H9 (cell line): Measurements from ENCODE around the gene LRCH1. TPM values are rescaled to one million over a fixed set of nuclear protein-coding genes. Genes with fewer than 3 reads are reported as not detected.

ENCODE experiments used
- DNase-seq: peaks from one replicate; pipeline ENCODE4 v3.0.0-alpha.2; 2017
- H2AFZ ChIP-seq: one replicate; pipeline ENCODE4 v1.6.1; 2013; ENCODE audit warnings: mild to moderate bottlenecking, low read length, control low read depth, moderate library complexity
- H2AK5ac ChIP-seq: 2 replicates; pipeline ENCODE4 v1.6.1; 2013; ENCODE audit warnings: low read length, control low read depth, mixed read lengths; ENCODE audit not compliant: insufficient read length
- H2BK120ac ChIP-seq: one replicate; pipeline ENCODE4 v1.6.1; 2013; ENCODE audit warnings: low read depth, mild to moderate bottlenecking, low read length, control low read depth, inconsistent platforms; ENCODE audit not compliant: poor library complexity, severe bottlenecking
- H2BK12ac ChIP-seq: 2 replicates; pipeline ENCODE4 v1.6.1; 2013; ENCODE audit warnings: low read length, control low read depth, mixed read lengths, low read depth; ENCODE audit not compliant: insufficient read length
- H2BK15ac ChIP-seq: 2 replicates; pipeline ENCODE4 v1.6.1; 2013; ENCODE audit warnings: low read depth, low read length, control low read depth
- H2BK20ac ChIP-seq: one replicate; pipeline ENCODE4 v1.6.1; 2013; ENCODE audit warnings: low read depth, mild to moderate bottlenecking, low read length, control low read depth, inconsistent platforms; ENCODE audit not compliant: poor library complexity, severe bottlenecking
- H2BK5ac ChIP-seq: 2 replicates; pipeline ENCODE4 v1.6.1; 2013; ENCODE audit warnings: low read length, control low read depth, mixed read lengths; ENCODE audit not compliant: insufficient read length
- H3K14ac ChIP-seq: 2 replicates; pipeline ENCODE4 v1.6.1; 2013; ENCODE audit warnings: low read length, control low read depth; ENCODE audit not compliant: insufficient read depth
- H3K18ac ChIP-seq: 2 replicates; pipeline ENCODE4 v1.6.1; 2013; ENCODE audit warnings: low read depth, mild to moderate bottlenecking, mixed read lengths, low read length, control low read depth; ENCODE audit not compliant: insufficient read length
- H3K23ac ChIP-seq: 2 replicates; pipeline ENCODE4 v1.6.1; 2013; ENCODE audit warnings: low read length, control low read depth, mixed read lengths, low read depth; ENCODE audit not compliant: insufficient read length
- H3K23me2 ChIP-seq: 2 replicates; pipeline ENCODE4 v1.6.1; 2013; ENCODE audit warnings: low read depth, mild to moderate bottlenecking, mixed read lengths, low read length, control low read depth; ENCODE audit not compliant: insufficient read length, poor library complexity, severe bottlenecking
- H3K27ac ChIP-seq: 2 replicates; pipeline ENCODE4 v1.5.1; 2013; ENCODE audit warnings: low read length, control low read depth, mixed read lengths, low read depth; ENCODE audit not compliant: insufficient read length
- H3K27me3 ChIP-seq: 2 replicates; pipeline ENCODE4 v1.6.1; 2013; ENCODE audit warnings: low read length, control low read depth, inconsistent platforms; ENCODE audit not compliant: insufficient read depth
- H3K4ac ChIP-seq: 2 replicates; pipeline ENCODE4 v1.6.1; 2013; ENCODE audit warnings: low read depth, mild to moderate bottlenecking, control low read depth, inconsistent platforms, low read length, moderate library complexity
- H3K4me1 ChIP-seq: 2 replicates; pipeline ENCODE4 v1.6.1; 2013; ENCODE audit warnings: low read length, control low read depth, inconsistent platforms; ENCODE audit not compliant: insufficient read depth
- H3K4me2 ChIP-seq: 2 replicates; pipeline ENCODE4 v1.6.1; 2013; ENCODE audit warnings: low read length, control low read depth, mixed read lengths; ENCODE audit not compliant: insufficient read length, insufficient read depth
- H3K56ac ChIP-seq: 2 replicates; pipeline ENCODE4 v1.6.1; 2013; ENCODE audit warnings: low read depth, mild to moderate bottlenecking, mixed read lengths, low read length, control low read depth; ENCODE audit not compliant: insufficient read length
- H3K79me1 ChIP-seq: 2 replicates; pipeline ENCODE4 v1.6.1; 2013; ENCODE audit warnings: low read depth, mild to moderate bottlenecking, moderate library complexity, low read length, control low read depth, inconsistent platforms; ENCODE audit not compliant: insufficient read depth, poor library complexity, severe bottlenecking
- H3K79me2 ChIP-seq: 2 replicates; pipeline ENCODE4 v1.6.1; 2013; ENCODE audit warnings: low read length, control low read depth, inconsistent platforms; ENCODE audit not compliant: insufficient read depth
- H3K9ac ChIP-seq: 2 replicates; pipeline ENCODE4 v1.6.1; 2013; ENCODE audit warnings: low read length, control low read depth, mixed read lengths; ENCODE audit not compliant: insufficient read length; ENCODE audit errors: extremely low read depth
- H3K9me3 ChIP-seq: one replicate; pipeline ENCODE4 v1.6.1; 2013; ENCODE audit warnings: low read depth, low read length, inconsistent platforms; ENCODE audit not compliant: control insufficient read depth
- H3T11ph ChIP-seq: one replicate; pipeline ENCODE4 v1.6.1; 2013; ENCODE audit warnings: mild to moderate bottlenecking, low read length, control low read depth, inconsistent platforms
- H4K20me1 ChIP-seq: one replicate; pipeline ENCODE4 v1.6.1; 2013; ENCODE audit not compliant: control insufficient read depth, insufficient read length, insufficient read depth
- H4K5ac ChIP-seq: 2 replicates; pipeline ENCODE4 v1.6.1; 2013; ENCODE audit warnings: low read depth, mild to moderate bottlenecking, mixed read lengths, low read length, control low read depth; ENCODE audit not compliant: insufficient read length
- H4K8ac ChIP-seq: replicated peaks from 2 replicates; pipeline ENCODE4 v1.6.1; 2013; ENCODE audit warnings: low read length, control low read depth, mixed read lengths, low read depth; ENCODE audit not compliant: insufficient read length
- H4K91ac ChIP-seq: 2 replicates; pipeline ENCODE4 v1.6.1; 2013; ENCODE audit warnings: low read depth, mild to moderate bottlenecking, moderate library complexity, mixed read lengths, low read length, control low read depth; ENCODE audit not compliant: insufficient read length
- H3K27ac Mint-ChIP-seq, 3 experiments: 2 replicates in 2 of 3; 3 replicates in 1 of 3; pipeline ENCODE4 v1.8.0; 2020 to 2021; ENCODE audit warnings: mixed read lengths in 3 of 3, mild to moderate bottlenecking in 1 of 3, moderate library complexity in 1 of 3
- H3K27me3 Mint-ChIP-seq: 2 replicates; pipeline ENCODE4 v1.8.0; 2021; ENCODE audit warnings: low read depth, mild to moderate bottlenecking, moderate library complexity, mixed read lengths
- H3K36me3 Mint-ChIP-seq, 3 experiments: 2 replicates in 2 of 3; 3 replicates in 1 of 3; pipeline ENCODE4 v1.8.0; 2020 to 2021; ENCODE audit warnings: low read depth in 3 of 3, mixed read lengths in 3 of 3; ENCODE audit not compliant: insufficient read depth in 1 of 3
- H3K4me1 Mint-ChIP-seq, 2 experiments: 2 replicates each; pipeline ENCODE4 v1.8.0; 2020; ENCODE audit warnings: mixed read lengths in 2 of 2
- H3K4me3 Mint-ChIP-seq, 2 experiments: 2 replicates in 1 of 2; 3 replicates in 1 of 2; pipeline ENCODE4 v1.8.0; 2020 to 2021; ENCODE audit warnings: mild to moderate bottlenecking in 2 of 2, mixed read lengths in 2 of 2, moderate library complexity in 1 of 2
- H3K9me3 Mint-ChIP-seq, 2 experiments: 2 replicates in 1 of 2; 3 replicates in 1 of 2; pipeline ENCODE4 v1.8.0; 2020; ENCODE audit warnings: mild to moderate bottlenecking in 2 of 2, mixed read lengths in 2 of 2, moderate library complexity in 1 of 2
- CTCF ChIP-seq: fragments of 200-600 bp; sonication (generic); conservative IDR thresholded peaks from 3 replicates; pipeline ENCODE4 v1.8.0; 2021; ENCODE audit warnings: antibody characterized with exemption, mild to moderate bottlenecking
- WGBS: extraction: QIAGEN DNeasy Blood & Tissue Kit; methylation state at CpG from one replicate; pipeline ENCODE4 v1.1.7; 2013; ENCODE audit warnings: missing lambda C conversion rate, low lambda C conversion rate, mixed read lengths; ENCODE audit not compliant: insufficient read length; ENCODE audit errors: extremely low coverage; 5-methylcytosine and 5-hydroxymethylcytosine counted together
- total RNA-seq: library from RNA; stranded (reverse); gene quantifications from 2 replicates; pipeline ENCODE4 v1.2.1, GENCODE V29; 2021

The LRCH1 gene
- total RNA-seq, 1 experiment from 2014 or later: 8.0 TPM

GRCh38 chr13:46717856-46718255 lies 164.9 kb downstream of the LRCH1 start:
- no peak overlapping the region for H3K27ac ChIP-seq
- H2AFZ ChIP-seq: no peak overlapping the region
- no peaks in the 10 kb centered on the region for H3K9me3 ChIP-seq
- no peak overlapping the region for H2BK5ac ChIP-seq
- H3K9ac ChIP-seq: no peak overlapping the region
- Mint-ChIP-seq H3K4me3 (no peak overlapping the region), H3K9me3 (no peaks in the 10 kb centered on the region), H3K27ac (no peak overlapping the region), H3K27me3 (no peaks in the 10 kb centered on the region), H3K36me3 (no peaks in the 10 kb centered on the region; a peak in 1 of 7 replicates), H3K4me1 (peaks cover 7% of the 10 kb centered on the region in 2 experiments)
- no peak overlapping the region for H4K91ac ChIP-seq
- no peak overlapping the region for H3K23ac ChIP-seq
- no peak overlapping the region for H2BK15ac ChIP-seq
- DNase-seq: no peak
- no peak overlapping the region for H4K8ac ChIP-seq
- H3K27me3 ChIP-seq: no peaks in the 10 kb centered on the region
- no peak overlapping the region for H3K18ac ChIP-seq
- H2BK120ac ChIP-seq: no peak overlapping the region
- no peaks in the 10 kb centered on the region for H3K23me2 ChIP-seq
- no peak overlapping the region for H3K4ac ChIP-seq
- no peak overlapping the region for H3K14ac ChIP-seq
- no CpG with 5 or more reads among the region's 2 CpGs for WGBS
- no peak for TF ChIP-seq CTCF
- H4K5ac ChIP-seq: no peak overlapping the region
- no peak overlapping the region for H2BK12ac ChIP-seq
- H3K4me1 ChIP-seq: no peaks in the 10 kb centered on the region; the same call in 1 of the 2 replicates
- no peak overlapping the region for H3K56ac ChIP-seq
- no peaks in the 10 kb centered on the region for H3K79me1 ChIP-seq
- H4K20me1 ChIP-seq: no peaks in the 10 kb centered on the region
- H2BK20ac ChIP-seq: no peak overlapping the region
- H3T11ph ChIP-seq: no peak overlapping the region
- no peaks in the 10 kb centered on the region for H3K79me2 ChIP-seq
- no peak overlapping the region for H3K4me2 ChIP-seq
- no peak overlapping the region for H2AK5ac ChIP-seq
